OCI-LY7 (cell line): Measurements from ENCODE around the gene ELL. TPM values are rescaled to one million over a fixed set of nuclear protein-coding genes. Genes with fewer than 3 reads are reported as not detected.

ENCODE experiments used
- BruUV-seq: library from RNA; stranded (reverse); fragments of 400-500 nt; replicated peaks from 2 replicates; lab custom pipeline; 2021; lab: Mats Ljungman, UMichigan
- CTCF ChIA-PET: fragments of 300-600 bp; sonication (Branson Sonifier 250); formaldehyde crosslinking; loops from one replicate; lab custom pipeline; 2022; ENCODE audit warnings: antibody characterized with exemption; ENCODE audit not compliant: unreplicated experiment; lab: Charles Lee
- POLR2A ChIA-PET: fragments of 300-600 bp; sonication (Branson Sonifier 250); formaldehyde crosslinking; loops from one replicate; lab custom pipeline; 2022; ENCODE audit warnings: antibody characterized with exemption; lab: Charles Lee
- DNase-seq: peaks from one replicate; pipeline ENCODE4 v3.0.0-alpha.2; 2015; ENCODE audit warnings: low spot score
- H2AFZ ChIP-seq: fragments of 200-600 bp; sonication (generic), shearing (Covaris generic); 2 replicates; pipeline ENCODE4 v1.6.1; 2014; ENCODE audit warnings: mild to moderate bottlenecking, antibody characterized with exemption, low read length, moderate library complexity
- H3K27ac ChIP-seq: fragments of 200-600 bp; sonication (generic); 2 replicates; pipeline ENCODE4 v1.5.1; 2014; ENCODE audit warnings: mixed run types, low read depth, mild to moderate bottlenecking, moderate library complexity, low read length, inconsistent platforms; ENCODE audit not compliant: poor library complexity, severe bottlenecking
- H3K36me3 ChIP-seq: fragments of 200-600 bp; sonication (generic); 2 replicates; pipeline ENCODE4 v1.6.1; 2014; ENCODE audit warnings: mild to moderate bottlenecking, antibody characterized with exemption, low read length, moderate library complexity, mixed read lengths; ENCODE audit not compliant: insufficient read depth
- H3K4me1 ChIP-seq: fragments of 200-600 bp; sonication (generic); 2 replicates; pipeline ENCODE4 v1.5.1; 2014; ENCODE audit warnings: mild to moderate bottlenecking, low read length; ENCODE audit not compliant: insufficient read depth, poor library complexity, severe bottlenecking
- H3K4me2 ChIP-seq: fragments of 200-600 bp; sonication (generic); 2 replicates; pipeline ENCODE4 v1.6.1; 2014; ENCODE audit warnings: mild to moderate bottlenecking, low read length
- H3K4me3 ChIP-seq: fragments of 200-600 bp; sonication (generic); 2 replicates; pipeline ENCODE4 v1.5.1; 2014; ENCODE audit warnings: mild to moderate bottlenecking, low read depth, low read length; ENCODE audit not compliant: poor library complexity, severe bottlenecking
- H3K79me2 ChIP-seq: fragments of 200-600 bp; sonication (generic); 2 replicates; pipeline ENCODE4 v1.6.1; 2016; ENCODE audit warnings: low read depth, mild to moderate bottlenecking, low read length, moderate library complexity, mixed read lengths; ENCODE audit not compliant: insufficient read depth
- H3K9me2 ChIP-seq: fragments of 200-600 bp; sonication (generic); 2 replicates; pipeline ENCODE4 v1.6.1; 2016; ENCODE audit warnings: mild to moderate bottlenecking, low read length, mixed read lengths; ENCODE audit not compliant: insufficient read depth
- H3K9me3 ChIP-seq: fragments of 200-600 bp; sonication (generic); 2 replicates; pipeline ENCODE4 v1.6.1; 2014; ENCODE audit warnings: mild to moderate bottlenecking, mixed run types, low read length, mixed read lengths
- H4K20me1 ChIP-seq: fragments of 200-600 bp; sonication (generic); 2 replicates; pipeline ENCODE4 v1.6.1; 2014; ENCODE audit warnings: mild to moderate bottlenecking, antibody characterized with exemption, low read length, moderate library complexity, mixed read lengths; ENCODE audit not compliant: insufficient read depth
- EZH2phosphoT487 ChIP-seq: fragments of 200-600 bp; sonication (generic); IDR thresholded peaks from 2 replicates; pipeline ENCODE4 v1.6.1; 2018; ENCODE audit warnings: low read depth, borderline replicate concordance, mild to moderate bottlenecking, mixed run types, antibody characterized with exemption, low read length, moderate library complexity, mixed read lengths
- intact Hi-C: fragments of 100-400 bp; cut with micrococcal nuclease; formaldehyde crosslinking; loops from one replicate; pipeline ENCODE4 v1.10.0; 2022; ENCODE audit not compliant: unreplicated experiment
- total RNA-seq, 2 experiments: library from RNA; depleted of rRNA in 1 of 2; stranded (reverse); fragments of >200 nt in 1 of 2; shearing (Covaris generic) in 1 of 2; gene quantifications; 2 replicates each; pipeline ENCODE4 v1.2.3, GENCODE V29; 2014 to 2022
- TF ChIP-seq, protein P1 (sequence below): fragments of 200-600 bp; sonication (generic); conservative IDR thresholded peaks from 2 replicates; pipeline ENCODE4 v1.5.1; 2014; ENCODE audit warnings: mild to moderate bottlenecking, antibody characterized with exemption, low read length, moderate library complexity, mixed read lengths

Gene ELL
- total RNA-seq, 2 experiments from 2014 or later = 14.4 to 24.6 TPM

- H3K9me2 ChIP-seq = no peaks in the 10 kb centered on the region
- H3K79me2 ChIP-seq = no peaks in the 10 kb centered on the region
- H3K9me3 ChIP-seq = no peaks in the 10 kb centered on the region
- H3K4me2 ChIP-seq = no peak overlapping the region
- no peak overlapping the region for H2AFZ ChIP-seq
- intact Hi-C loops = no loop called here
- CTCF ChIA-PET = interaction anchor here (0.6 to 0.8 kb wide), 4 partner anchors 31 to 150 kb away, joined by 3 to 5 read pairs (median 3); partner anchors contain the start of gene ELL
- no peak overlapping the region for H3K4me3 ChIP-seq
- TF ChIP-seq, protein P1, sequence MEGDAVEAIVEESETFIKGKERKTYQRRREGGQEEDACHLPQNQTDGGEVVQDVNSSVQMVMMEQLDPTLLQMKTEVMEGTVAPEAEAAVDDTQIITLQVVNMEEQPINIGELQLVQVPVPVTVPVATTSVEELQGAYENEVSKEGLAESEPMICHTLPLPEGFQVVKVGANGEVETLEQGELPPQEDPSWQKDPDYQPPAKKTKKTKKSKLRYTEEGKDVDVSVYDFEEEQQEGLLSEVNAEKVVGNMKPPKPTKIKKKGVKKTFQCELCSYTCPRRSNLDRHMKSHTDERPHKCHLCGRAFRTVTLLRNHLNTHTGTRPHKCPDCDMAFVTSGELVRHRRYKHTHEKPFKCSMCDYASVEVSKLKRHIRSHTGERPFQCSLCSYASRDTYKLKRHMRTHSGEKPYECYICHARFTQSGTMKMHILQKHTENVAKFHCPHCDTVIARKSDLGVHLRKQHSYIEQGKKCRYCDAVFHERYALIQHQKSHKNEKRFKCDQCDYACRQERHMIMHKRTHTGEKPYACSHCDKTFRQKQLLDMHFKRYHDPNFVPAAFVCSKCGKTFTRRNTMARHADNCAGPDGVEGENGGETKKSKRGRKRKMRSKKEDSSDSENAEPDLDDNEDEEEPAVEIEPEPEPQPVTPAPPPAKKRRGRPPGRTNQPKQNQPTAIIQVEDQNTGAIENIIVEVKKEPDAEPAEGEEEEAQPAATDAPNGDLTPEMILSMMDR = peak; percentile 69
- TF ChIP-seq EZH2phosphoT487 = no peak
- no peaks in the 10 kb centered on the region for H3K36me3 ChIP-seq
- H3K27ac ChIP-seq = no peak overlapping the region
- no peaks in the 10 kb centered on the region for H3K4me1 ChIP-seq
- H4K20me1 ChIP-seq = no peaks in the 10 kb centered on the region; the same call in 1 of the 2 replicates
- DNase-seq = peak; percentile 57
- POLR2A ChIA-PET = interaction anchor here (0.6 kb wide), 1 partner anchor 29 kb away, joined by 3 read pairs; no protein-coding TSS in a partner anchor
- no TSS peak for BruUV-seq
These were observed 32.8 kb downstream of the ELL start for GRCh38 chr19:18488838-18489626.

DNA sequence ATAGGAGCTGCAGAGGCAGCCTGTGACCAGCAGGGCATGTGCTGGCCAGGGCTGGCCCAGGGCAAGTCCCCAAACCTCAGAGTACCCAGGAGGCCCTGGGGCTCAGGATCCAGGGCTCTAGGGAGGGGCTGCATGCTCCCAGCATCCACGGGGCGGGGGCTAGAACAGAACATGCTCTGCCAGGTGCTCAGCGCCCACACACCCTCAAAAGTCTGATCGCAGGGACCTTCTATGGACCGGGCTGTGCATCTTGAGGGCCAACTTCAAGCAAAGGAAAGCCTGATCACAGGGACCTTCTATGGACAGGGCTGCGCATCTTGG is 33.5 kb downstream of the ELL start:
- Histone ChIP-seq H3K4me2 (no peak overlapping the region), H3K4me3 (no peak overlapping the region), H4K20me1 (no peaks in the 10 kb centered on the region; the same call in 1 of the 2 replicates), H3K9me3 (no peaks in the 10 kb centered on the region), H3K27ac (no peak overlapping the region), H3K36me3 (no peaks in the 10 kb centered on the region), H3K79me2 (no peaks in the 10 kb centered on the region), H3K4me1 (no peaks in the 10 kb centered on the region), H2AFZ (no peak overlapping the region), H3K9me2 (no peaks in the 10 kb centered on the region)
- BruUV-seq = no TSS peak
- ChIA-PET CTCF (interaction anchor here (0.6 kb wide), 1 partner anchor 149 kb away, joined by 3 read pairs; no protein-coding TSS in a partner anchor), POLR2A (interaction anchor here (0.6 kb wide), 1 partner anchor 30 kb away, joined by 3 read pairs; no protein-coding TSS in a partner anchor)
- DNase-seq = no peak
- TF ChIP-seq EZH2phosphoT487 = no peak
- intact Hi-C loops = no loop called here

DNA sequence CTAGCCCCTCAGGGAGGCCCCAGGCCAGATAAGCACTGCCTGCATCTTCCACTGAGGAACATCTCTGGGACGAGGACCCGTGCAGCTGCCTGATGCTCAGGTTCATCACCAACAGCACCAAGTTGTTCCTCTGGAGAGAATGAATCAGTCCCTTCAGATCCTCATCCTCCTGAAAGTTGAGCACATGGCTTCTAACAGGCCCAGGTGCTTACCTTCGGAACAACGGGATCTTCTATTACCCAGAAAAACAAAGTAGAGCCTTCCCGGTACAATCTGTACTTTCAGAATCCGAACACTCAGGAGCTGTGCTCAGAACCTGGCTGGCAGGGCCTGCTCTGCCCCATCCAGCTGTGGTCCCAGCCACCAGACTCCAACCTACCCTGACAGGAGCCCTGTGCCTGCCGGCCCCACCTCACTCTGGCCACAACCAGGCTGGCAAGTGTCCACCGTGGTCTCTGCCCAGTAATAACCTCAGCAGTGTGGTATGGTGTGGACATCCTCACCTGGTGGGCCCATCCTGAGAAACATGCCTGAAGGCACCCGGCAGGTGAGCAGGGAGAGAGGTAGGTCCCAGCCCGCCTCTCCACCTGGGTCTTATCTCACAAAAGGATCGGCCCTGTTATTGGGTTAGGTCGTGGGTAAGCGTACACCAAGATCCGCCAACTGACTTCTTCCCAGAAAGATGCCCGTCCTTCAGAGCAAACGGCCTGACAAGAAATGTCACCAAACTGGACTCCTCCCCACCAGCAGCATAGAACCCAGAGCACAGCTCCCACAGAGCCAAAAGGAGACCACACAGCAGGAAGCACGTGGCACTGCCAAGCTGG is 34.1 kb downstream of the ELL start:
- H3K79me2 ChIP-seq = no peaks in the 10 kb centered on the region
- TF ChIP-seq EZH2phosphoT487 = no peak
- TF ChIP-seq, protein P1 = no peak
- no peaks in the 10 kb centered on the region for H3K4me1 ChIP-seq
- H3K27ac ChIP-seq = no peak overlapping the region
- H2AFZ ChIP-seq = no peak overlapping the region
- H3K4me3 ChIP-seq = no peak overlapping the region
- ChIA-PET CTCF (no interaction called here), POLR2A (interaction anchor here (0.6 kb wide), 2 partner anchors 30 to 153 kb away, joined by 3 read pairs; no protein-coding TSS in a partner anchor)
- H3K9me2 ChIP-seq = no peaks in the 10 kb centered on the region
- H3K9me3 ChIP-seq = no peaks in the 10 kb centered on the region
- H3K4me2 ChIP-seq = no peak overlapping the region
- intact Hi-C loops = no loop called here
- H4K20me1 ChIP-seq = no peaks in the 10 kb centered on the region; the same call in 1 of the 2 replicates
- no peak for DNase-seq
- no peaks in the 10 kb centered on the region for H3K36me3 ChIP-seq
- no TSS peak for BruUV-seq
